NCI-H2196 (cell line): Measurements from ENCODE around the gene KRTAP5-7.
"Not testable (repeated sequence)": the region's sequence is repeated elsewhere in the genome, so short reads cannot be mapped to it uniquely, and the experiment has no call there.

Experiments
- DNase-seq: peaks from one replicate; lab custom pipeline; 2025; ENCODE audit not compliant: unreplicated experiment; lab: John Stamatoyannopoulos, UW

Gene KRTAP5-7, protein sequence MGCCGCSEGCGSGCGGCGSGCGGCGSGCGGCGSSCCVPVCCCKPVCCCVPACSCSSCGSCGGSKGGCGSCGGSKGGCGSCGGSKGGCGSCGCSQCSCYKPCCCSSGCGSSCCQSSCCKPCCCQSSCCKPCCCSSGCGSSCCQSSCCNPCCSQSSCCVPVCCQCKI

DNA sequence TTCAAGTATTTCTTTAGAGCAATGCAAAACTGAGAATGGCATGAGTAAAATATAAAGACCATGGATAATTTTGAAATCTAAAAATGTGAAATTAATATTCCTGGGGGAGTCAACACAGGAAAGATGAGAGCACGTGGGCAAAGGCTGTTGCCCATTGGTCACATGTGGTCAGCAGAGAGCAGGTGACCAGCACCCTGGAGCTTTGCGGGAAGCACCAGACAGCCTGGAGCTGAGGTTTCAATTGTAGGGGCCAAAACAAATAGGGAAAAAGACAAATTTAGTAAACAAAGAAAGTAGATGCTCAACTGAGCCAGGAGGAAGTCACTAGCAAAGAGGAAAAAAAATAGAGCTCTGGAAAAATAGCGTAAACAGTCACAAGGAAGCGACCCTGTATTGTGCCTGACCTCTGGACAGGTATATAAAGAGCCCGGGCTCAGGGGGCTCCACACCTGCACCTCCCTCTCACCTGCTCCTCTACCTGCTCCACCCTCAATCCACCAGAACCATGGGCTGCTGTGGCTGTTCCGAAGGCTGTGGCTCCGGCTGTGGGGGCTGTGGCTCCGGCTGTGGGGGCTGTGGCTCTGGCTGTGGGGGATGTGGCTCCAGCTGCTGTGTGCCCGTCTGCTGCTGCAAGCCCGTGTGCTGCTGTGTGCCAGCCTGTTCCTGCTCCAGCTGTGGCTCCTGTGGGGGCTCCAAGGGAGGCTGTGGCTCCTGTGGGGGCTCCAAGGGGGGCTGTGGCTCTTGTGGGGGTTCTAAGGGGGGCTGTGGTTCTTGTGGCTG, at the start of gene KRTAP5-7:
Gene KRTAP5-7 (plus strand): TSS at position 472 of the 780 bp plus-strand sequence. CDS start 34 bp downstream, at position 506.
- DNase-seq = not testable (repeated sequence)

DNA sequence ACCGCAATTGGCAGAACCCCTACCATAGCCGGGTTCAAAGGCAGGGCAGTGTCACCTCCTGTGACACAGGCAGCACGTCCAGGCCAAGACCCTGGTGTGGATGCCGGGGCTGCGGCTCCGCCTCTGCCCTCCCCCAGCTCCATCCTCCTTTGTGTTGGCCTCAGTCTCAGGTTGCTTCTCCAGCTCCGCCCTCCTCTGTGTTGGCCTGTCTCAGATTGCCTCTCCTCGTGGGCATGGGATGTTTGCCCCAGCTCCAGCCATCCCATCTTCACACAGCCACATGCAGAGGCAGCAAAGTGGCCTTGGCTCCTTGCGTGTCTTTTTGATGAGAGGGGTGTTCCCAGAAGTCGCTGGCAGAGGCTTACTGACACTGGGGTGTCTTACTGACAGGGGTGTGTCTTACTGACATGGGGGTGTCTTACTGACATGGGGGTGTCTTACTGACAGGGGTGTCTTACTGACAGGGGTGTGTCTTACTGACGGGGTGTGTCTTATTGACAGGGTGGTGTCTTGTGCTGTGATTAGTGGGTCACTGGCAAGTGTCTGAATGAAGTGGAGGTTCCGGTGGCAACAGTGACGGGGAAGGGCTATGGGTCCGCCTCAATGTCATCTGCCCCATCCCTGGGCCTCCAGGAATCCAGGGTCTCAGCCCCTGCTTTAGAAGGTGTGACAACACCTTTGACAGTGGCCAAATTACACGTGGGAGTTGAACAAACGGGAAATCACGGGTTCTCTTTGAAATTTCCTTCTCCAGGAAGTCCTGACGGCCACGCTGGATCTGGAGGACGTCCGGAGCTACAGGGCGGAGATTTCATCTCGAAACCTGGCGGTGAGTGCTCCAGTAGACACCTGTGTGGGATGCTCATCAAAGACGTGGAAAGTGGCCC, 49.2 kb upstream of the KRTAP5-7 start:
- DNase-seq = no peak

DNA sequence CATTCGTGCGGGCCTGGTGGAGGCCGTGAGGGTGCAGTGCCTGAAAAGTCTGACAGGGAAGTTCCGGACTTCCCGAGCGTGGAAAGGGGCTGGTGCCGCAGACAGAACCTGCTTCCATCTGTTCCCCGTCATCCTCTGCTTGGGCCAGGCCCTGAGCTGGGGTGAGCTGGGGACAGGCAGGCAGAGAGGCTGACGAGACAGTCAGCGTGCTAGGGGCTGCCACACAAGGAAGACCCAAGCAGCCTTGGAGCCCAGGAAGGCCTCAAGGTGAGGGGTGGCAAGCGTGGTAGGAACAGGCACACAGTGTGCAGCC, 48.6 kb upstream of the KRTAP5-7 start:
- no peak for DNase-seq

DNA sequence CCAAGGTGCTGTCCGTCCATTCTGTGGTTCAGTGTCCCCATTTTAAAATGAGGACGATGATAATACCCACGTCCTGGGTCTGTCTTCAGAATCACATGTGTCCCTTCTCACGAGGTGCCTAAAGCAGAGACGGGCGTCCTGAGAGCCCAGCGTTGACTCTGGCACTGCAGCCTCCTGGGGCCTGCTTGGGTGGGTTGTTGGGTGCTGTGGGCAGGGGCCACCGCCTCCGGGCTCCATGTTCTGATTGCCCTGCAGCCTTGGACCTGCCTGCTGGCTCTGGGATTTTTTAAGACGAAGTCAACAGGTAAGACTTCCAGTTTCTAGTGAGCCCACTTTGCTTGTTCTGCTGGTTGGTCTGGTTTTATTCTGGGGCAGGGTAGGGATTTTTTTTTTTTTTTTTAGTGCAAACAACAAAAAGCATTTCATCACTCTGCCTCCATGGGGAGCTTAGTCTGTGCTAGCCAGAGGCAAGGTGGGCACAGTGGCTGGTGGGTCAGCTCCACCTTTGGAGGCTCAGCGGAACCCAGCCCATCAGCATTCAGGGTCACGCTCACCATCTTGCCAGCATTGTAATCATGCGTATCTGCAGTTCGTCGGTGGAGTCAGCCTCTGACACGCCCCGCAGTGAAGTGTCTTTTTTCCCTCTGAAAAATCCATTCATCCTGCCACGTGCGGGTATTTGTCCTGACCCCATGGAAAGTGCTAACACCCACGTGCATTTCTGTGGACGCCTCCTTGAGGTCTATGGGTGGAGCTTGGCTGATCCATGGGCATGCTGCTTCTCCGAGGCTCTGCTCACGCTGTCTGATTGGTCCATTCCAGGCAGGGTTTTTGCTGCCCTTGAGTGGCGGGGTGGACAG, 45.7 kb upstream of the KRTAP5-7 start:
- no peak for DNase-seq

DNA sequence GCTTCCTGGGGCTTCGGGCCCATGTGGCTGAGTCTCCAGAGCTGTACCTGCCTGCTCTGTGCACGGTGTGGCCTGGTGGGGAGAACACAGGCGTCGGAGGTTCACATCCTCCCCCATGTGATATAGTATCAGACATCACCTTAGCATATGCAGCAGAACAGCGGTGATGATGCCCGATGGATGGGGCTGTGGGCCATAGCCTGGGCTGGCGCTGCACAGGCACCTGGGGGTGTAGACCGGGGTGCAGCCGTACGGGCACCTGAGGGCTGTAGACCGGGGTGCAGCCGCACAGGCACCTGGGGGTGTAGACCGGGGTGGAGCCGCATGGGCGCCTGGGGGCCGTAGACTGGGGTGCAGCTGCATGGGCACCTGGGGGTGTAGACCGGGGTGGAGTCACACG, 44.9 kb upstream of the KRTAP5-7 start:
- no peak for DNase-seq

DNA sequence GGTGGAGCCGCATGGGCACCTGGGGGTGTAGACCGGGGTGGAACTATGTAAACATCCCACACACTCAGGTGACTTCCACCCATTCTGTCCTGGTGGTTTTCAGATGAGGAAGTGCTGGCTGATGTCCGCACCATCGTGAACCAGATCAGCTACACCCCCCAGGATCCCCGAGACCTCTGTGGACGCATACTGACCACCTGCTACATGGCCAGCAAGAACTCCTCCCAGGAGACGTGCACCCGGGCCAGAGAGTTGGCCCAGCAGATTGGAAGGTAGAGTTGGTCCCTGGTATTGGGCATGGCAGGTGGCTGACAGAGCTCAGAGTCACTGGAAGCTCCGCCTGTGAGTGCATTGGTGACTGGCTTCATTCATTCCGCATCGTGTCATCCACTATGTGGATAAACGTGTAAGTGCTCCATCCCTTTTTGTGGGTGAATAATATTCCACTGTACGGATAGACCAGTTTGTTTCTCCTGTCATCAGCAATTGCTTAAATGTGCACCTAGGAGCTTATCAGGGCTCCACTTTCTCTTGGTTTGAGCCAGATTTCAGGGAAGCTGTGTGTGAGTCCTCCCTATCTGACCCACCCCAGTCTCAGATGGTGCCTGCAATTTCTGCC, 44.2 kb upstream of the KRTAP5-7 start:
- no peak for DNase-seq

DNA sequence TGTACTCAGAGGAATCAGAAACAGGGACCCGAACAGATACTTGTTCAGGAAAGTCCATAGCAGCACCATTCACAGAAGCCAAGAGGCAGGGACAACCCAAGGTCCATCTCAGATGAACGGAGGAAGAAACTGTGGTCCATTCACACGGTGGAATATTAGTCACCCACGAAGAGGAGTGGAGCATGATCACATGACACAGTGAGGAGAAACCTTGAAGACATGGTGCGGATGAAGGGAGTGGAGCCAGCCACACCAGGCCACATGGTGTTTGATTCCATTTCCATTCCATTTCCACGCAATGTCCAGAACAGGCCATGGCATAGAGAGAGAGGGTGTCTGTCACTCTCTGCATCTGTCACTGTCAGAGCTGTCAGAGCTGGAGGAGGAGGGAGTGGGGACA, 43.4 kb upstream of the KRTAP5-7 start:
- no peak for DNase-seq

DNA sequence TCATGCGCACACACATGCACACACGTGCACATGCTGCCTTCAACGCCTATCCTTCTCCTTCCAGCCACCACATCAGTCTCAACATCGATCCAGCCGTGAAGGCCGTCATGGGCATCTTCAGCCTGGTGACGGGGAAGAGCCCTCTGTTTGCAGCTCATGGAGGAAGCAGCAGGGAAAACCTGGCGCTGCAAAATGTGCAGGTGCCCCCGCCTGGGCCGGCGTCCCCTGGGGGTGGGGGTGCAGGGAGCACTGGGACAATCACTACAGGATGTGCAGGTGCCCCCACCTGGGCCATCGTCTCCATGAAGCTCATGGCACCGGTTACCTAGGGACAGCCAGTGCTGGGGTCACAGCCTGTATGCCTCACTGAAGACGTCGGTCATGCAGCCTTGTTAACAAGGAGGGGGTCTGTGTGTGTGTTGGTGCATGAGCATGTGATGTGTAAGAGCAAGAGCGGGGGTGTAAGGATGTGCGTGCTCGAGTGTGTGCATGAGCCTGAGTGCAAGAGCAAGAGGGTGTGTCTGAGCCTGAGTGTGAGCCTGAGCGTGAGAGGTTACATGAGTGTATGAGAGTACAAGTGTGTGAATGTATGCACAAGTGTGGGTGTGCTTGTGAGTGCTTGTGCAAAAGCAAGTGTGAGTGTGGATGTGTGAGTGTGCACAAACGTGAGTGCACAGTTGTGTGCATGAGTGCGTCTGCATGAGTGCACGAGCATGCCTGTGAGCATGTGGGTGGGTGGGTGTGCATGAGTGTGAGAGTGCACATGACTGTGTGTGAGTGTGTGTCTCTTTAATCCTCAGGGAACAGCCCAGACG, 42.6 kb upstream of the KRTAP5-7 start:
- DNase-seq = no peak

DNA sequence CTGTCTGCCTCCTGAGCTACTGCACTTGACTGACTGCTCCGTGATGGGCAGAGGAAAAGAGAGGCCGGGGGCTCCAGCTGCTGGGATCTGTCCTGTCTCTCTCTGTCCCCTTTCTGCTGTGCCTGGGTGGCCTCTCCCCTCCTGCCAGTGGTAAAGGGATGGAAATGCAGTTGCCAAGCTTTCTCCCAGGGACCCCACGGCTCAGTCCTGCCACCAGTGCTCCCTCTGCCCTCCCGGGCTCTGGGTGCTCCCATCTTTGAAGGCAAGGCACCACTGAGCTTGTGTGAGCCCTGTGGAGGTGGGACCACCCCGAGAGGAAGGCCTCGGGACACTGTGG, 42.0 kb upstream of the KRTAP5-7 start:
- DNase-seq = no peak

DNA sequence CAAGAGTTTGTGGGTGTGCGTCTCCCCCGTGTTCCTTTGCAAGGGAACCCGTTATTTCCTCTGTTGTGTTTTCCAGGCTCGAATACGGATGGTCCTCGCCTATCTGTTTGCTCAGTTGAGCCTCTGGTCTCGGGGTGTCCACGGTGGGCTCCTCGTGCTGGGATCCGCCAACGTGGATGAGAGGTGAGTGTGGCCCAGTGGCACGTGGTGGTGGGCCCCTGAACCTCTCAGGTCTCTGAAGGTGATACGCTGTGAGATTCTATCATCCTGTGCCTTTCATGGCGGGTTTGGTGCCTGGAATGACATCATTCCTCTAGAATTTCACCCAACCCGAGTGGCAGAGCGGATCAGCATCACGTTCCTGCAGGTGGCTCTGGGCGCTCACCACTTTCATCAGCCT, 41.6 kb upstream of the KRTAP5-7 start:
- no peak for DNase-seq

DNA sequence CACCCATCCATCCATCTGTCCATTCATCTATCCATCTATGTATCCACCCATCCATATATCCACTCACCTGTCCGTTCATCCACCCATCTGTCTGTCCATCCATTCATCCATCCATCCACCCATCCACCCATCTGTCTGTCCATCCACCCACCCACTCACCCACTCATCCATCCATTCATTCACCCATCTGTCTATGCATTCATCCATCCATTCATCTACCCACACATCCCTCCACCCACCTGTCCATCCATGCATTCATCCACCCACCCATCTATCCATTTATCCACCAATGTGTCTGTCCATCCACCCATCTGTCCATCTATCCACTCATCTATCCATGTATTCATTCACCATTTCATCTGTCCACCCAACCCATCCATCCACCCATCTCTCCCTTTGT, 40.7 kb upstream of the KRTAP5-7 start:
- DNase-seq = no peak

DNA sequence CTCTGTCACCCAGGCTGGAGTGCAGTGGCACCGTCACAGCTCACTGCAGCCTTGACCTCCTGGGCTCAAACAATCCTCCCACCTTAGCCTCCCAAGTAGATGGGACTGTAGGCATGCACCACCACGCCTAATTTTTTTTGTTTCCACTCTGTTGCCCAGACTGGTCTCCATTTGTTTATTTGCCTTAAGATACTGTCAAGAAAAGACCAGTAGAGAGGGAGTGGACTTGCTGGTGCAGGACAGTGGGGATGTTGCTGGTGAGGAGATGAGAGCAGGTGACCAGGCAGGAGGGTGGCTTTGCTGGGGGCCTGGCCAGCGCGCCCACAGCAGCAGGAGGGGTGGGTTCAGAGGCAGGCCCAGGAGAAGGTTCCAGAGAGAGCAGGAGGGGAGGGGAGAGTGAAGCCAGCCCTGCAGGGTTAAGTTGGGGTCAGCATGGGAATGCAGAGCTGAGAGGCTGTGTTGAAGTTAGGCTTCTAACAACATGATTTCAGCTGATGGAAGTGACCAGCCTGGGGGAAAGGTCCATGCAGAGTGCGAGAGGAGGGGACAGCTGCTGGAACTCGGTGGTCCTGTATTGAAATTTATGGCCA, 38.3 kb upstream of the KRTAP5-7 start:
- no peak for DNase-seq

DNA sequence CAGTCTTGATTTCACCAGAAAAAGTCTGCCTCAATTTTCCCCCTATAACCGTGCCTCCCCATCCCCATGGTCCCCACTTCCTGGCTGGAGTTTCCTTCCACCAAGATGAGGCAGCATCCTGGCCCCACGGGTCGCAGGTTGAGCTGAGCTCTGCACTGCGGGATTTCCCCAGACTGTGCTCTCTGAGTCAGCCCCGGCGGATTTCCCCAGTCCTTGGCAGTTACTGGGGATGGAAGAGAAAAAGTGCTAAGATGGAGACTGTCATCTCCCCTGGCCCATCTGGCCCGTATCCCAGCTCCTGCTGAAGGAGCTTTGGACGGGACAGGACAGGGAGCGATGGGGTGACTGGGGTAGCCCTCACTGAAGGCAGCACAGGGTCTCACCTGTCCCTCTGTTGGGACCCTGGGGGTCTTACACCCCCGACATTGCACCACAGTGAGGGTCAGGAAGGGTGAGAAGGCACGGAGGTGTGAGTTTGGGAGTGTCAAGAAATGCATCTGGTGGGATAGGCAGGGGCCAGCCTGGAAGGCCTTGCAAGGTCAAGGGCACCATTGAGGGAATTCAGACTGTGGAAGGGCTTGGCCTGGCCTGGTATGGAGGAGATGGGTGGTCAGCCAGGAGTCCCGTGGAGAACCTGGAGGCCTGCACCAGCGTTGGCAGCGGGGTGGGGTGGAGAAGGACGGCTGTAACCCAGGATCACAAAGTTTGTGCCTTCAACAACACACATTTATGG, 37.6 kb upstream of the KRTAP5-7 start:
- no peak for DNase-seq

DNA sequence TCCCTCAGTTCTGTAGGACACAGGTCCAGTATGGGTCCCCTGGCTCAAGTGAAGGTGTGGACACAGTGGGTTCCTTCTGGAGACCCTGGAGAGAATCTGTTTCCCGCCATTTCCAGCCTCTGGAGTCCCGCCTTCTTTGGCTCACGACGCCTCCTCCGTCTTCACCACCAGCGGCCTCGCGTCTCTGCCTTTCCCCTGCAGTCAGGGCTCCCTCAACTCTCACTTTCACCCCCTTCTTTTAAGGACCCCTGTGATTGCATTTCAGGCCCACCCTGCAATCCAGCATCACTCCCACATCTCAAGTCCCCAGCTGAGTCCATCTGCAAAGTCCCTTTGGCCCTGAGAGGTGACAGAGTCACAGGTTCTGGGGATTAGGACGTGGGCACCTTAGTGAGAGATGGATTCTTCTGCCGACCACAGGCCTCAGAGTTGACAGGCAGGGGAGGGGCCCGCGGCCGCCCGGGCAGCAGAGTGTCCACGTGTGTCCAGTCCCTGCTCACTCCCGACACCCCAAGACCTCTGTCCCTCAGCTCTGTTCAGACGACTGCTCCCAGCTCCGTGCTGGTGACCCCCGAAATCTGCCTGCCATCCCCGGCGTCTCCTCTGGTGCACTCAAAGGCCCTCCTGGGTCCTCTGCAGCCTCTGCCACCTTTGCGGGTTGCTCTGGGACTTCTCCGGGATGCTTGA, 36.9 kb upstream of the KRTAP5-7 start:
- no peak for DNase-seq

DNA sequence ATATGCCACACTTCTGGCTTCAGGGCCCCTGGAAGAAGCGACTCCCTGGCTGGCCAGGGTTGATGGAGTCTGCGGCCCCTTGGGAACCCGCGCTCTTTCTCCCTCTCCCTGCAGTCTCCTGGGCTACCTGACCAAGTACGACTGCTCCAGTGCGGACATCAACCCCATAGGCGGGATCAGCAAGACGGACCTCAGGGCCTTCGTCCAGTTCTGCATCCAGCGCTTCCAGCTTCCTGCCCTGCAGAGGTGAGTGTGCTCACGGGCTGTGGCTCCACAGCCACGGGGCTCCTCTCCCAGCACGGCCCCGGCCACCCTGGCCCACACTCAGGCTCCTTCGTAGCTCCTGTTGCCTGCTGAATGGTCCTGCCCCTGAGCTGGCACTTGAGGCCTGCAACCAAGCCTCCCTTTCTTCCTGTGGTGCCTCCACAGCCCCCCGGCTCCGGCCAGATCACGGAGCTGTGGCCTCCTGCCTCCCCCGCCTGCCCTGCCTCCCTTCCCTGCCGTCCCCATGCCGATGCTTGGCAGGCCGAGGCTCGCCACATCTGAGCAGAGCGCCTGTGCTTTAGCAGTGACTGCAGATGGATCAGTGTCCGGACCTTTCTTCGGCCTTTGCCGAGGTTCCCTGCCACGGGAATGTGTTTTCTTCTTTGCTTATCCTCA, 36.2 kb upstream of the KRTAP5-7 start:
- DNase-seq = no peak

DNA sequence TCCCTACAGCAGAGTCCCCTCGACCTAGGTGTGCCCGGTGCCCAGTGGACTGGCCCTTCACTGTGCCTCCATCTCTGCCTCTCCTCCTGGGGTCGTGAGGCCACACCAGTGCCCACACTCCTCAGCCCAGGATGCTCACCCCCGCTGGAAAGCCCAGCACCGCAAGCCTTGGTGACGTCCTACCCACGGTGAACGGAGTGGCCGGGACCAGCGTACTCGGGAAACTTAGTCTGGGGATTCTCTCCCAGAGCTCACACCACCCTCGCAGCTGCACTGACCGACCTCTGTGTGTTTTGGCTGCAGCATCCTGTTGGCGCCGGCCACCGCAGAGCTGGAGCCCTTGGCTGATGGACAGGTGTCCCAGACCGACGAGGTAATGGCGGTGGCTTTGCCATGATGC, 35.5 kb upstream of the KRTAP5-7 start:
- no peak for DNase-seq

DNA sequence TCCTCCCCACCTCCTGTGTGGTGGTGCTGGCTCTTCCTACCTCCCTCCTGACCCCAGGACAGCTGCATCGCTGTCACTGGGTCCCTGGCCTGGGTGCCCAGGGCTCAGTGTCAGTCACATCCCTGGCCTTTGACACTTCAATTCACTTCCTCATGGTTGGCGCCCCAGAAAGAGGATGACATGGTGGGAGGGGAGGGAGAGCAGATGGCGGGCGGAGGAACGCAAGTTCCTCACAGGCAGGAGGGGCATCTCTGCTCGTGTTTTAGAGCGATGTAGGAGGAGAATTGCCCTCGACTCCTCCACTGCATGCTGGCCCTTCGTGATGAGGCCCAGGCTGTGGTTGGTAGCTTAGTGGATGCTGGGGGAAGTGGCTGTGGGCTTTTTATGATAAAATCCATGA, 35.1 kb upstream of the KRTAP5-7 start:
- DNase-seq = no peak
